ENCODE measurements around the gene SLC22A1.

Gene SLC22A1

DNA sequence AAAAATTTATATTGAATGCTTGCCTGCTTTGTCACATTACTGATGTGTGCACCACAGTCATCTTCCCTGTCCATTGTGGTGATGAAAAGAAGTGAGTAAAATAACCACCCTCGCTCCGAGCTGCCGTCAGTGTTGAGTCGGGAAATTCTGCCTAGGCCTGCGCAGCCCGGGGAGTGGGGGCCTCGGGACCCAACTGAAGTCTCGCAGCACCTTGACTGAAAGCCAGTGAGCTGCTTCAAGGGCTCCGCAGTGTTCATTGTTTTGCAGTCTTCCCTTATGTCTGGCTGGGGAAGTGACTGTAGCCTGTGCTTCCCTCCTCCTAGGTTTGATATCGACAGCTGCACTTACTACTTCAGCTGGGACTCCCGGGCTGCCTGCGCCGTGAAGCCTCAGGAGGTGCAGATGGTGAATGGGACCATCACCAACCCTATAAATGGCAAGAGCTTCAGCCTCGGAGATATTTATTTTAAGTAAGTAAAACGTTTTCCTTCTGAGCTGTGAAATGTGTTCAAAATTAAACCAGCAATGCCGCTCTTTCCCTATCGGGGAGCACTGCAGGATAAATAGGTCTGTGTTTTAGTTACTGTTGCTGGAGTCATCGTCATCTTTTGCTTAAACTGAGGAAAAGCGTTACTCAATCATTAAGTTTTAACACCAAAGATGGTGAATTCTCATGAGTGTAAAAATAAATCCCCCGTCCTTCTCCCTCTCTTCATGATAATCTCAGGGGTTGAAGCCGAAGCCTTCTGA, 32.7 kb upstream of the SLC22A1 start:
- no peak for TF ChIP-seq ZNF596 (tag by site-specific recombination; IDR thresholded peaks at IDR 0.05)
- TF ChIP-seq ZNF529 (tag by site-specific recombination; IDR thresholded peaks at IDR 0.05; ENCODE audit: insufficient replicate concordance), result no peak
- no peak for TF ChIP-seq ZSCAN23 (tag by site-specific recombination; IDR thresholded peaks at IDR 0.05)
- TF ChIP-seq ZNF112 (tag by site-specific recombination; IDR thresholded peaks at IDR 0.05), result no peak
- no peak for TF ChIP-seq ZNF121 (tag by site-specific recombination; IDR thresholded peaks at IDR 0.05)
- no peak for TF ChIP-seq ZNF169 (tag by site-specific recombination; IDR thresholded peaks at IDR 0.05)
- TF ChIP-seq, protein P1, sequence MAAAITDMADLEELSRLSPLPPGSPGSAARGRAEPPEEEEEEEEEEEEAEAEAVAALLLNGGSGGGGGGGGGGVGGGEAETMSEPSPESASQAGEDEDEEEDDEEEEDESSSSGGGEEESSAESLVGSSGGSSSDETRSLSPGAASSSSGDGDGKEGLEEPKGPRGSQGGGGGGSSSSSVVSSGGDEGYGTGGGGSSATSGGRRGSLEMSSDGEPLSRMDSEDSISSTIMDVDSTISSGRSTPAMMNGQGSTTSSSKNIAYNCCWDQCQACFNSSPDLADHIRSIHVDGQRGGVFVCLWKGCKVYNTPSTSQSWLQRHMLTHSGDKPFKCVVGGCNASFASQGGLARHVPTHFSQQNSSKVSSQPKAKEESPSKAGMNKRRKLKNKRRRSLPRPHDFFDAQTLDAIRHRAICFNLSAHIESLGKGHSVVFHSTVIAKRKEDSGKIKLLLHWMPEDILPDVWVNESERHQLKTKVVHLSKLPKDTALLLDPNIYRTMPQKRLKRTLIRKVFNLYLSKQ (tag by site-specific recombination; IDR thresholded peaks at IDR 0.05; ENCODE audit: borderline replicate concordance), result no peak
- no peak for TF ChIP-seq IKZF3 (tag by site-specific recombination; IDR thresholded peaks at IDR 0.05)
- TF ChIP-seq WT1 (tag by site-specific recombination; IDR thresholded peaks at IDR 0.05), result no peak
- no peak for TF ChIP-seq ZNF10 (tag by site-specific recombination; IDR thresholded peaks at IDR 0.05)
- TF ChIP-seq, protein P2, sequence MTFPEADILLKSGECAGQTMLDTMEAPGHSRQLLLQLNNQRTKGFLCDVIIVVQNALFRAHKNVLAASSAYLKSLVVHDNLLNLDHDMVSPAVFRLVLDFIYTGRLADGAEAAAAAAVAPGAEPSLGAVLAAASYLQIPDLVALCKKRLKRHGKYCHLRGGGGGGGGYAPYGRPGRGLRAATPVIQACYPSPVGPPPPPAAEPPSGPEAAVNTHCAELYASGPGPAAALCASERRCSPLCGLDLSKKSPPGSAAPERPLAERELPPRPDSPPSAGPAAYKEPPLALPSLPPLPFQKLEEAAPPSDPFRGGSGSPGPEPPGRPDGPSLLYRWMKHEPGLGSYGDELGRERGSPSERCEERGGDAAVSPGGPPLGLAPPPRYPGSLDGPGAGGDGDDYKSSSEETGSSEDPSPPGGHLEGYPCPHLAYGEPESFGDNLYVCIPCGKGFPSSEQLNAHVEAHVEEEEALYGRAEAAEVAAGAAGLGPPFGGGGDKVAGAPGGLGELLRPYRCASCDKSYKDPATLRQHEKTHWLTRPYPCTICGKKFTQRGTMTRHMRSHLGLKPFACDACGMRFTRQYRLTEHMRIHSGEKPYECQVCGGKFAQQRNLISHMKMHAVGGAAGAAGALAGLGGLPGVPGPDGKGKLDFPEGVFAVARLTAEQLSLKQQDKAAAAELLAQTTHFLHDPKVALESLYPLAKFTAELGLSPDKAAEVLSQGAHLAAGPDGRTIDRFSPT (tag by site-specific recombination; IDR thresholded peaks at IDR 0.05), result no peak
- TF ChIP-seq ZFP3 (tag by site-specific recombination; IDR thresholded peaks at IDR 0.05; ENCODE audit: low read depth), result no peak
- TF ChIP-seq, protein P3, sequence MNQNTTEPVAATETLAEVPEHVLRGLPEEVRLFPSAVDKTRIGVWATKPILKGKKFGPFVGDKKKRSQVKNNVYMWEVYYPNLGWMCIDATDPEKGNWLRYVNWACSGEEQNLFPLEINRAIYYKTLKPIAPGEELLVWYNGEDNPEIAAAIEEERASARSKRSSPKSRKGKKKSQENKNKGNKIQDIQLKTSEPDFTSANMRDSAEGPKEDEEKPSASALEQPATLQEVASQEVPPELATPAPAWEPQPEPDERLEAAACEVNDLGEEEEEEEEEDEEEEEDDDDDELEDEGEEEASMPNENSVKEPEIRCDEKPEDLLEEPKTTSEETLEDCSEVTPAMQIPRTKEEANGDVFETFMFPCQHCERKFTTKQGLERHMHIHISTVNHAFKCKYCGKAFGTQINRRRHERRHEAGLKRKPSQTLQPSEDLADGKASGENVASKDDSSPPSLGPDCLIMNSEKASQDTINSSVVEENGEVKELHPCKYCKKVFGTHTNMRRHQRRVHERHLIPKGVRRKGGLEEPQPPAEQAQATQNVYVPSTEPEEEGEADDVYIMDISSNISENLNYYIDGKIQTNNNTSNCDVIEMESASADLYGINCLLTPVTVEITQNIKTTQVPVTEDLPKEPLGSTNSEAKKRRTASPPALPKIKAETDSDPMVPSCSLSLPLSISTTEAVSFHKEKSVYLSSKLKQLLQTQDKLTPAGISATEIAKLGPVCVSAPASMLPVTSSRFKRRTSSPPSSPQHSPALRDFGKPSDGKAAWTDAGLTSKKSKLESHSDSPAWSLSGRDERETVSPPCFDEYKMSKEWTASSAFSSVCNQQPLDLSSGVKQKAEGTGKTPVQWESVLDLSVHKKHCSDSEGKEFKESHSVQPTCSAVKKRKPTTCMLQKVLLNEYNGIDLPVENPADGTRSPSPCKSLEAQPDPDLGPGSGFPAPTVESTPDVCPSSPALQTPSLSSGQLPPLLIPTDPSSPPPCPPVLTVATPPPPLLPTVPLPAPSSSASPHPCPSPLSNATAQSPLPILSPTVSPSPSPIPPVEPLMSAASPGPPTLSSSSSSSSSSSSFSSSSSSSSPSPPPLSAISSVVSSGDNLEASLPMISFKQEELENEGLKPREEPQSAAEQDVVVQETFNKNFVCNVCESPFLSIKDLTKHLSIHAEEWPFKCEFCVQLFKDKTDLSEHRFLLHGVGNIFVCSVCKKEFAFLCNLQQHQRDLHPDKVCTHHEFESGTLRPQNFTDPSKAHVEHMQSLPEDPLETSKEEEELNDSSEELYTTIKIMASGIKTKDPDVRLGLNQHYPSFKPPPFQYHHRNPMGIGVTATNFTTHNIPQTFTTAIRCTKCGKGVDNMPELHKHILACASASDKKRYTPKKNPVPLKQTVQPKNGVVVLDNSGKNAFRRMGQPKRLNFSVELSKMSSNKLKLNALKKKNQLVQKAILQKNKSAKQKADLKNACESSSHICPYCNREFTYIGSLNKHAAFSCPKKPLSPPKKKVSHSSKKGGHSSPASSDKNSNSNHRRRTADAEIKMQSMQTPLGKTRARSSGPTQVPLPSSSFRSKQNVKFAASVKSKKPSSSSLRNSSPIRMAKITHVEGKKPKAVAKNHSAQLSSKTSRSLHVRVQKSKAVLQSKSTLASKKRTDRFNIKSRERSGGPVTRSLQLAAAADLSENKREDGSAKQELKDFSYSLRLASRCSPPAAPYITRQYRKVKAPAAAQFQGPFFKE (tag by site-specific recombination; IDR thresholded peaks at IDR 0.05; ENCODE audit: borderline replicate concordance), result no peak
- no peak for TF ChIP-seq ZNF426 (tag by site-specific recombination; IDR thresholded peaks at IDR 0.05)
- TF ChIP-seq, protein P4, sequence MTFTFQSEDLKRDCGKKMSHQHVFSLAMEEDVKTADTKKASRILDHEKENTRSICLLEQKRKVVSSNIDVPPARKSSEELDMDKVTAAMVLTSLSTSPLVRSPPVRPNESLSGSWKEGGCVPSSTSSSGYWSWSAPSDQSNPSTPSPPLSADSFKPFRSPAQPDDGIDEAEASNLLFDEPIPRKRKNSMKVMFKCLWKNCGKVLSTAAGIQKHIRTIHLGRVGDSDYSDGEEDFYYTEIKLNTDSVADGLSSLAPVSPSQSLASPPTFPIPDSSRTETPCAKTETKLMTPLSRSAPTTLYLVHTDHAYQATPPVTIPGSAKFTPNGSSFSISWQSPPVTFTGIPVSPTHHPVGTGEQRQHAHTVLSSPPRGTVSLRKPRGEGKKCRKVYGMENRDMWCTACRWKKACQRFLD (tag by site-specific recombination; IDR thresholded peaks at IDR 0.05), result no peak
- TF ChIP-seq KLF9 (tag by site-specific recombination; IDR thresholded peaks at IDR 0.05; ENCODE audit: low read depth), result no peak
- TF ChIP-seq ZNF274 (IDR thresholded peaks at IDR 0.05; ENCODE audit: low read length), result no peak
- TF ChIP-seq ZNF274 (tag by site-specific recombination; IDR thresholded peaks at IDR 0.05; ENCODE audit: borderline replicate concordance), result no peak
- TF ChIP-seq, protein P5, sequence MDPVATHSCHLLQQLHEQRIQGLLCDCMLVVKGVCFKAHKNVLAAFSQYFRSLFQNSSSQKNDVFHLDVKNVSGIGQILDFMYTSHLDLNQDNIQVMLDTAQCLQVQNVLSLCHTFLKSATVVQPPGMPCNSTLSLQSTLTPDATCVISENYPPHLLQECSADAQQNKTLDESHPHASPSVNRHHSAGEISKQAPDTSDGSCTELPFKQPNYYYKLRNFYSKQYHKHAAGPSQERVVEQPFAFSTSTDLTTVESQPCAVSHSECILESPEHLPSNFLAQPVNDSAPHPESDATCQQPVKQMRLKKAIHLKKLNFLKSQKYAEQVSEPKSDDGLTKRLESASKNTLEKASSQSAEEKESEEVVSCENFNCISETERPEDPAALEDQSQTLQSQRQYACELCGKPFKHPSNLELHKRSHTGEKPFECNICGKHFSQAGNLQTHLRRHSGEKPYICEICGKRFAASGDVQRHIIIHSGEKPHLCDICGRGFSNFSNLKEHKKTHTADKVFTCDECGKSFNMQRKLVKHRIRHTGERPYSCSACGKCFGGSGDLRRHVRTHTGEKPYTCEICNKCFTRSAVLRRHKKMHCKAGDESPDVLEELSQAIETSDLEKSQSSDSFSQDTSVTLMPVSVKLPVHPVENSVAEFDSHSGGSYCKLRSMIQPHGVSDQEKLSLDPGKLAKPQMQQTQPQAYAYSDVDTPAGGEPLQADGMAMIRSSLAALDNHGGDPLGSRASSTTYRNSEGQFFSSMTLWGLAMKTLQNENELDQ (tag by site-specific recombination; IDR thresholded peaks at IDR 0.05; ENCODE audit: low read depth), result no peak
- Histone ChIP-seq H3K4me3 (ENCODE audit: low read depth, low read length) (no peak overlapping the region), H3K27ac (ENCODE audit: extremely low read depth, low read depth, low read length) (no peak overlapping the region), H3K9me3 (ENCODE audit: control insufficient read depth, insufficient read depth, low read depth, low read length) (no peaks in the 10 kb centered on the region), H3K36me3 (ENCODE audit: control insufficient read depth in 2 of 2, insufficient read depth in 1 of 2, low read length in 2 of 2) (peaks cover 7 to 100% of the 10 kb centered on the region in 2 experiments; a peak in 2 of 3 replicates), H3K4me1 (ENCODE audit: control insufficient read depth, insufficient read depth, low read length) (no peaks in the 10 kb centered on the region)
- POLR2A ChIA-PET, result no interaction called here
- CTCF ChIA-PET, result interaction anchor here (0.6 to 4.2 kb wide), 16 partner anchors 7 to 582 kb away, joined by 3 to 44 read pairs (median 5); no protein-coding TSS in a partner anchor
